Stomach (tissue), 4 donors: ENCODE measurements around the gene TBC1D9B.

ENCODE experiments used
- CTCF ChIP-seq, 7 experiments: fragments of 450-650 bp in 4 of 7; fragments of 200-600 bp in 3 of 7; sonication (generic) in 3 of 7; IDR thresholded peaks; one replicate each; pipeline ENCODE4 v1.5.1; 2016 to 2019; ENCODE audit warnings: antibody characterized with exemption in 7 of 7, control low read depth in 2 of 7, mild to moderate bottlenecking in 1 of 7
- POLR2A ChIP-seq, 4 donors: fragments of 450-650 bp; IDR thresholded peaks; one replicate each; pipeline ENCODE4 v1.6.1; 2016; ENCODE audit warnings: antibody characterized with exemption in 4 of 4, control low read depth in 2 of 4, mild to moderate bottlenecking in 1 of 4, moderate library complexity in 1 of 4

GRCh38 chr5:179916523-179916922, 8.8 kb upstream of the TBC1D9B start:
- TF ChIP-seq POLR2A (IDR thresholded peaks at IDR 0.05) = no peak
- no peak for TF ChIP-seq CTCF (IDR thresholded peaks at IDR 0.05)
